Smooth muscle cell (in vitro differentiated cells): ENCODE data around the gene CPNE8. TPM values are rescaled to one million over a fixed set of nuclear protein-coding genes. Genes with fewer than 3 reads are reported as not detected.

Experiments
- DNase-seq: peaks from one replicate; lab custom pipeline; 2025; ENCODE audit not compliant: unreplicated experiment; lab: John Stamatoyannopoulos, UW
- H2AFZ ChIP-seq: fragments of 200-600 bp; sonication (generic); 2 replicates; pipeline ENCODE4 v1.6.0; 2016; ENCODE audit warnings: antibody characterized with exemption, low read depth, mild to moderate bottlenecking
- H3F3A ChIP-seq: fragments of 200-600 bp; sonication (generic); 2 replicates; pipeline ENCODE4 v1.6.0; 2017; ENCODE audit warnings: antibody characterized with exemption, low read depth
- H3K27ac ChIP-seq: fragments of 200-600 bp; sonication (generic); 2 replicates; pipeline ENCODE4 v1.5.1; 2016; ENCODE audit warnings: low read depth, mild to moderate bottlenecking
- H3K27me3 ChIP-seq: fragments of 200-600 bp; sonication (generic); 2 replicates; pipeline ENCODE4 v1.6.1; 2016; ENCODE audit warnings: low read depth, mild to moderate bottlenecking
- H3K36me3 ChIP-seq: fragments of 200-600 bp; sonication (generic); 2 replicates; pipeline ENCODE4 v1.5.1; 2016; ENCODE audit warnings: low read depth
- H3K4me1 ChIP-seq: fragments of 200-600 bp; sonication (generic); 2 replicates; pipeline ENCODE4 v1.5.1; 2016; ENCODE audit warnings: low read depth
- H3K4me2 ChIP-seq: fragments of 200-600 bp; sonication (generic); 2 replicates; pipeline ENCODE4 v1.6.0; 2016; ENCODE audit warnings: mild to moderate bottlenecking
- H3K4me3 ChIP-seq: fragments of 200-600 bp; sonication (generic); 2 replicates; pipeline ENCODE4 v1.5.1; 2016; ENCODE audit warnings: mild to moderate bottlenecking
- H3K79me2 ChIP-seq: fragments of 200-600 bp; sonication (generic); 2 replicates; pipeline ENCODE4 v1.6.0; 2016; ENCODE audit warnings: low read depth, mild to moderate bottlenecking
- H3K9ac ChIP-seq: fragments of 200-600 bp; sonication (generic); 2 replicates; pipeline ENCODE4 v1.6.0; 2016; ENCODE audit warnings: low read depth
- H3K9me3 ChIP-seq: fragments of 200-600 bp; sonication (generic); replicated peaks from 2 replicates; pipeline ENCODE4 v1.5.1; 2016; ENCODE audit warnings: low read depth
- H4K20me1 ChIP-seq: fragments of 200-600 bp; sonication (generic); 2 replicates; pipeline ENCODE4 v1.6.0; 2016; ENCODE audit warnings: low read depth
- CTCF ChIP-seq: fragments of 200-600 bp; sonication (generic); IDR thresholded peaks from 2 replicates; pipeline ENCODE4 v1.5.1; 2017; ENCODE audit warnings: borderline replicate concordance, mild to moderate bottlenecking, antibody characterized with exemption; ENCODE audit not compliant: insufficient read depth, poor library complexity, severe bottlenecking
- WGBS: methylation state at CpG from one replicate; pipeline ENCODE4 v1.1.7; 2016; ENCODE audit warnings: low lambda C conversion rate; 5-methylcytosine and 5-hydroxymethylcytosine counted together
- polyA plus RNA-seq: library from polyadenylated mRNA; unstranded; fragments of >200 nt; fragmentation: Nextera tagmentation; extraction: Ambion mirVana; gene quantifications from 2 replicates; pipeline ENCODE4 v1.2.1, GENCODE V29; 2016
- total RNA-seq: library from RNA; depleted of rRNA; stranded (reverse); fragments of >200 nt; gene quantifications from 2 replicates; pipeline ENCODE4 v1.2.3, GENCODE V29; 2014

The CPNE8 gene
- total and polyA plus RNA-seq, 2 experiments from 2014 or later, result 6.3 to 19.4 TPM

GRCh38 chr12:38930990-38931389, 25.6 kb upstream of the CPNE8 start:
- H3K27me3 ChIP-seq, result no peaks in the 10 kb centered on the region
- no peak overlapping the region for H3K4me2 ChIP-seq
- H3K36me3 ChIP-seq, result no peaks in the 10 kb centered on the region
- TF ChIP-seq CTCF, result no peak
- 91% methylated on average over 4 of the region's 4 CpGs for WGBS
- H3K9ac ChIP-seq, result no peak overlapping the region
- H2AFZ ChIP-seq, result no peak overlapping the region
- H3F3A ChIP-seq, result no peaks in the 10 kb centered on the region
- H3K27ac ChIP-seq, result no peak overlapping the region
- no peaks in the 10 kb centered on the region for H3K4me1 ChIP-seq
- H4K20me1 ChIP-seq, result no peaks in the 10 kb centered on the region
- no peaks in the 10 kb centered on the region for H3K79me2 ChIP-seq
- H3K4me3 ChIP-seq, result peak overlapping the region; percentile 8
- DNase-seq, result no peak
- H3K9me3 ChIP-seq, result no peaks in the 10 kb centered on the region

- H3K27ac ChIP-seq, result no peak overlapping the region
- H3F3A ChIP-seq, result no peaks in the 10 kb centered on the region
- H3K9me3 ChIP-seq, result no peaks in the 10 kb centered on the region
- H3K79me2 ChIP-seq, result no peaks in the 10 kb centered on the region
- no peaks in the 10 kb centered on the region for H3K36me3 ChIP-seq
- H2AFZ ChIP-seq, result no peak overlapping the region
- no peaks in the 10 kb centered on the region for H4K20me1 ChIP-seq
- no peak for DNase-seq
- H3K9ac ChIP-seq, result no peak overlapping the region
- H3K4me2 ChIP-seq, result no peak overlapping the region
- 55% methylated on average over 1 of the region's 1 CpG for WGBS
- H3K27me3 ChIP-seq, result no peaks in the 10 kb centered on the region
- no peaks in the 10 kb centered on the region for H3K4me1 ChIP-seq
- TF ChIP-seq CTCF, result no peak
- no peak overlapping the region for H3K4me3 ChIP-seq
Observed at GRCh38 chr12:38926501-38926900, 21.1 kb upstream of the CPNE8 start.

- peak; percentile 52 for TF ChIP-seq CTCF
- DNase-seq, result no peak
- no peak overlapping the region for H2AFZ ChIP-seq
- no peak overlapping the region for H3K9ac ChIP-seq
- no peak overlapping the region for H3K27ac ChIP-seq
- no peaks in the 10 kb centered on the region for H3F3A ChIP-seq
- H3K79me2 ChIP-seq, result no peaks in the 10 kb centered on the region
- no peaks in the 10 kb centered on the region for H3K4me1 ChIP-seq
- no peaks in the 10 kb centered on the region for H3K9me3 ChIP-seq
- no peak overlapping the region for H3K4me3 ChIP-seq
- WGBS, result 13% methylated on average over 2 of the region's 2 CpGs
- no peak overlapping the region for H3K4me2 ChIP-seq
- no peaks in the 10 kb centered on the region for H4K20me1 ChIP-seq
- H3K36me3 ChIP-seq, result no peaks in the 10 kb centered on the region
- no peaks in the 10 kb centered on the region for H3K27me3 ChIP-seq
Observed at GRCh38 chr12:38921025-38921677, 15.8 kb upstream of the CPNE8 start.

GRCh38 chr12:38919191-38919590, 13.8 kb upstream of the CPNE8 start:
- H3F3A ChIP-seq, result no peaks in the 10 kb centered on the region
- no peaks in the 10 kb centered on the region for H3K36me3 ChIP-seq
- no peak overlapping the region for H3K27ac ChIP-seq
- DNase-seq, result no peak
- no peak overlapping the region for H3K4me2 ChIP-seq
- no peaks in the 10 kb centered on the region for H3K9me3 ChIP-seq
- H3K4me3 ChIP-seq, result no peak overlapping the region
- peaks cover 9% of the 10 kb centered on the region for H3K4me1 ChIP-seq
- no peaks in the 10 kb centered on the region for H3K79me2 ChIP-seq
- H4K20me1 ChIP-seq, result no peaks in the 10 kb centered on the region
- H2AFZ ChIP-seq, result no peak overlapping the region
- no peak overlapping the region for H3K9ac ChIP-seq
- WGBS, result 92% methylated on average over 5 of the region's 5 CpGs
- TF ChIP-seq CTCF, result no peak
- H3K27me3 ChIP-seq, result no peaks in the 10 kb centered on the region
